ENCODE data around the gene RAP1GDS1.

The RAP1GDS1 gene

GRCh38 chr4:98490251-98490650, 229.1 kb downstream of the RAP1GDS1 start:
- in situ Hi-C loops (cut with HindIII; ENCODE audit: low pct_ligation_motif_present, low sequenced_read_pairs): no loop called here
- no peak for DNase-seq
- Histone ChIP-seq H3K4me3 (ENCODE audit: low read depth, low read length) (no peak overlapping the region), H3K27ac (no peak overlapping the region), H3K36me3 (replicated peaks) (no peaks in the 10 kb centered on the region), H3K27me3 (replicated peaks) (no peaks in the 10 kb centered on the region)
- no peak for TF ChIP-seq CTCF (IDR thresholded peaks at IDR 0.05; ENCODE audit: low read depth, low read length, missing control alignments)

DNA sequence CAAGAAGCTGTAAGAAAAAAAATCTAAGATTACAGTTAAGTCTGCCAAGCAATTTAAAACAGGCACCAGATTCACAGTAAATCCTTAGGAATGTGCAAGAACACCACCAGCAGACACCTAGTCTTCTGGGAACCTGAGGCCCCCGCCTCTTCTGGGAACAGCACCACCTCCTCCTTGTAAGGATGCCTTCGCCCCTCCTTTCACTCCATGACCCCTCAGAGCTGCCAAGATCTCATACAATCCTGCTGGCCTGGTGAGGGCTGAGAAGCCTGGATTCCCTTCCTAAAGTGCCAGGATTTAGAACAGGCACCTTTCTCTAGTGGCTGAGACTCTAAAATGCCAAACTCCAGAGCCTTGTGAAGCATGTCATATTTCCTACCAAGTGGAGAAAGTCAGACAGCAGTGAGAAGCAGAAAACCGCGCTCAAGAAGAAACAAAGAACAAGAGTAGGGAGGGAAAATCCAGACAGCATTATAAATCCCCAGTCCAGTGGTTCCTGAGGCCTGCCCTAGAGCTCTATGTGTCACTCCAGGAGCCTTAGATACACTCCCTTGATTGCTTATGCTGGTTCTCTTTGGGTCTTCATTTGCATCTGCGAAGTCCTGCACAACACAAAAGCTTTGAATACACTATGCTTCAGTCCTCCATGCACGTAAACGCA, 230.8 kb downstream of the RAP1GDS1 start:
- no peak for DNase-seq
- Histone ChIP-seq H3K4me3 (ENCODE audit: low read depth, low read length) (no peak overlapping the region), H3K27ac (no peak overlapping the region), H3K36me3 (replicated peaks) (no peaks in the 10 kb centered on the region), H3K27me3 (replicated peaks) (no peaks in the 10 kb centered on the region)
- no peak for TF ChIP-seq CTCF (IDR thresholded peaks at IDR 0.05; ENCODE audit: low read depth, low read length, missing control alignments)
- in situ Hi-C loops (cut with HindIII; ENCODE audit: low pct_ligation_motif_present, low sequenced_read_pairs): no loop called here

GRCh38 chr4:98493296-98493695, 232.1 kb downstream of the RAP1GDS1 start:
- in situ Hi-C loops (cut with HindIII; ENCODE audit: low pct_ligation_motif_present, low sequenced_read_pairs): no loop called here
- no peak overlapping the region for H3K27ac ChIP-seq
- H3K27me3 ChIP-seq (replicated peaks): no peaks in the 10 kb centered on the region
- H3K36me3 ChIP-seq (replicated peaks): no peaks in the 10 kb centered on the region
- no peak for TF ChIP-seq CTCF (IDR thresholded peaks at IDR 0.05; ENCODE audit: low read depth, low read length, missing control alignments)
- DNase-seq: no peak
- H3K4me3 ChIP-seq (ENCODE audit: low read depth, low read length): no peak overlapping the region

Data from brain microvascular endothelial cell (primary cell).